GF-D8 (cell line): Measurements from ENCODE around the gene RRM1.
"Not testable (repeated sequence)": the region's sequence is repeated elsewhere in the genome, so short reads cannot be mapped to it uniquely, and the experiment has no call there.

Source experiments
- DNase-seq: peaks from one replicate; lab custom pipeline; 2025; lab: John Stamatoyannopoulos, UW

Gene RRM1

DNA sequence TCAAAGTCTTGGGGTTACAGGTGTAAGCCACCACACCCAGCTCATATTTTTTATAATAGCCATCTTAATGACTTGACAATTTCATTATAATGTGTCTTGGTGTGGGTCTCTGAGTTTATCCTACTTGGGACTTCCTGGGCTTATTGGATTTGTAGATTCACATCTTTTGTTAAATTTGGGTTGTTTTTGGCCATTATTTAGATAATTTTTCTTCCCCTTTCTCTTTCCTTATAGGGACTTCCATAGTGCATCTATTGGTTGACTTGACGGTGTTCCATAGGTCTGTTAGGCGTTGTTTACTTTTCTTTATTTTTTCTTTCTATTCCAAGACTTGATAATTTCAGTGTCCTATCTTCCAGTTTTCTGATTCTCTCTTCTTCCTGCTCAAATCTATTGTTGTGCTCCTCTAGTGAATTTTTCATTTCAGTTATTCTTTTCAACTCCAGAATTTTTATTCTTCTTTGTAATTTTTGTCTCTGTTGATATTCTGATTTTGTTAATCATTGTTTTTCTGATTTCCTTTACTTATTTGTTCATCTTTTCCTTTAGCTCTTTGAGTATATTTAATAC lies 45.6 kb downstream of the RRM1 start:
- DNase-seq: no peak

GRCh38 chr11:4146070-4146771 lies 51.6 kb downstream of the RRM1 start:
- peak; percentile 74 for DNase-seq

DNA sequence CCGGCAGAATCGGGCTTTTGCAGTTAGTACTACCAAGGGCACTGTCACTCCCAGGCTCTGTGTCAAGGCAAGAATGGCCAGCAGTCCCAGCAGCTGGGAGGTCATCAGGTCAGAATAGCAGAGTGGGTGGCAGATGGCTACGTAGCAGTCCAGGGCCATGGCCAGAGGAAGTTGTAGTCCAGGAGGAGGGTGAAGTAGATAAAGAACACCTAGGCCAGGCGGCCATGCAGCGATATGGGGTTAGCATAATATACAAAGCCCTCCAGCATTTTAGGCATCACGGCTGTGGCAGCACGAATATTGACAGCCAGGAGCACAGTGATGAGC lies 52.1 kb downstream of the RRM1 start:
- DNase-seq: no peak

DNA sequence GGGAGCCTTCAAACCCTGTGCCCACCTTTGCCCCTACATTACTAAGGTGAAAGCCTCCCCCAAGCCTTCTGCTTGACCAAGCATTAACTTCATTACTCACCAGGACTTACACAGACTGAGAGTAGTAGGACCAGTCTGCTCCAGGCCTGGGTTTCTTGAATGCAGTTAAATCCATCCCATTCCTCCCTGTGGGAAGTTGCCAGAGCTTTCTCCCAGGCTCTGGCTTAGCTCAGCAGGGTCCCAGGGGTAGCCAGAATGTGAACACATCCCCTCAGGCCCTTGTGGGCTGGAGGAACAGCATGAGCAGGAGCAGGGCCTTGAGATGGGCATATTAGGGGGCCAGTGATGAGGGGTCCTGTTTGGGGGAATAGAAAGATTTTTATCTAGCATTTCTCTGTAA lies 59.9 kb downstream of the RRM1 start:
- no peak for DNase-seq

GRCh38 chr11:4156571-4156970 lies 62.0 kb downstream of the RRM1 start:
- no peak for DNase-seq

DNA sequence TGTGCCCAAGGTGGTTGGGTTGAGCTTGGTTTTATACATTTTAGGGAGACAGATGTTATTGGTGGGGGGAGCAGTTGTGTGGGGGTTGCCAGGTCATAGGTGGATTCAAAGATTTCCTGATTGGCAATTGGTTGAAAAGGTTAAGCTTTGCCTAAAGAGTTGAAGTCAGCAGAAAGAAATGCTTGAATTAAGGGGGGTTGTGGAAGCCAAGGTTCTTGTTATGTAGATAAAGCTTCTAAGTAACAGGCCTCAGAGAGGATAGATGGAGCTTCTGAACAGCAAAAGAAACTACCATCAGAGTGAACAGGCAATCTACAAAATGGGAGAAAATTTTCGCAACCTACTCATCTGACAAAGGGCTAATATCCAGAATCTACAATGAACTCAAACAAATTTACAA lies 64.2 kb downstream of the RRM1 start:
- not testable (repeated sequence) for DNase-seq

GRCh38 chr11:4161305-4161704 lies 66.7 kb downstream of the RRM1 start:
- DNase-seq: no peak

- no peak for DNase-seq
These were observed 70.4 kb downstream of the RRM1 start for GRCh38 chr11:4164884-4165590.

DNA sequence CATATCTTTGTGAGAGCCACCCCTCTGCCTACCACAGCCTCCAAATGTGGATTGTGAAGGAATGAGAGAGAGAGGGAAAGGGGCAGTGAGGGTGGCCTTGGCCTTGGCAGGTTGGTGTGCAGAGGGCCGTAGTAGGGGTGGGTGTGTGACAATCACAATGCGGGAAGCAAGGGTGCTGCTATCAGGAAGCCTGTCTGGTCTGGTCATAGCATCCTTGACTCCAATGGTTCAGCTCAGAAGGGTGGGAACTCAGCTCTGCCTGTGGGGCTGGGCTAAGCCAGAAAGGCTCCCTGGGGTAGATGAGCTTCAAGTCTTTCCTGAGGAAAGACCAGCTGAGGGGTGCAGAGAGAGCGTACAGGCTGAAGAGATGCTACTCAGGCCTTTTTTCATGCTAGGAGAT lies 72.7 kb downstream of the RRM1 start:
- DNase-seq: no peak

DNA sequence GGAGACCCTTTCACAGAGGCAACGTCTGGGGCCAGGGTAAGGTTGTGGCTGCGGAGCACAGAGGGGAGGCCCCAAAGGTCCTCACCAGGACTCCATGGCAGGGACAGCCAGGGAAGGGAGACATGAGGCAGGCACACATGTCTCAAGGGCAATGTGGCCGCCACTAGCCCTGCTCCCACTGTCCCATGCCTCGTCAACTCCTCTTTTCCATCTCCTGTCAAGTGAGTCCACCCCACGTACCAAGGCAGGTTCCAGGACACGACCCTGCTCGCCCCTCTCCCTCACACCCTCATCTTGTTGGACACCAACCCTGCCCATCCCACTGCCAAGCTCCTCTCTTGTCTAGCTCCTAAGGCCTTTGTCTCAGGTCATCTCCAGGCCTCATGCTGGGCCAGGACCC lies 73.2 kb downstream of the RRM1 start:
- no peak for DNase-seq

GRCh38 chr11:4175620-4176350 lies 81.2 kb downstream of the RRM1 start:
- DNase-seq: not testable (repeated sequence)

DNA sequence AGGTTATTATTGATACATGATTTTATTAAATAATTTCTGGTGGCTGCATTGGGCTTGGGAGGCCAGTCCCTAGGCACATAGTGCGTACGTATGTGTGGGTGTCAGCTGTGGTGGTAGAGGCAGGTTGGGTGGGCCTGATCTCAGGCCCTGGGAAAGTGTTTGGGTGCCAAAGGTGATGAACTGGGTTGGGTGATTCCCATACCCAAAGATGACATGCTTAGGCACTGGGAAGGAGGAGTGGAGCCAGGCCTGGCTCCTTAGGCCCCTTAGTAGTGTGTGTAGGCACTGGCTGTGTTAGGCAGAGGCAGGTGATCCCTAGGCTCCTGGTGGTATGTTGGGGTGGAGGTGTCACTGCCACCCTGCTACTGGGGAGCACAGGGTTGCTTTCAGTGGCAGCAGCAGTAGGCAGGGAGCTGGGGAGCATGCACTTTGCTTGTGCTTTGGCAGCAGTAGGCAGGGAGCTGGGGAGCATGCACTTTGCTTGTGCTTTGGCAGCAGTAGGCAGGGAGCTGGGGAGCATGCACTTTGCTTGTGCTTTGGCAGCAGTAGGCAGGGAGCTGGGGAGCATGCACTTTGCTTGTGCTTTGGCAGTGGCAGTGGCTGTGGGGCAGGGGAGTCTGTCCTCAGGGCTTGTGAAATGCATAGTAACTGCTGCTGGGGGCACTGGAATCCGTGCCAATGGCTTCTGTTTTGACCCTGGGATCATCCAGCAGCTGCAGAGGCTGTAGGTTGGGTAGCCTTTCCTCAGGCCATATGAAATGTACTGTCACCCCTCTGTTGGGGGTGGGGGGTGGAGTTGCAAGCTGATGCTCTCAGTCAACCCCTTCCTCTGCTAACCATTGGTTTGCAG lies 84.4 kb downstream of the RRM1 start:
- no peak for DNase-seq

GRCh38 chr11:4180441-4181183 lies 86.0 kb downstream of the RRM1 start:
- no peak for DNase-seq

GRCh38 chr11:4181782-4182721 lies 87.5 kb downstream of the RRM1 start:
- DNase-seq: no peak

GRCh38 chr11:4183410-4184057 lies 88.9 kb downstream of the RRM1 start:
- no peak for DNase-seq

- DNase-seq: no peak
These were observed 89.7 kb downstream of the RRM1 start for GRCh38 chr11:4184163-4184916.

- DNase-seq: no peak
These were observed 91.0 kb downstream of the RRM1 start for GRCh38 chr11:4185561-4185960.

GRCh38 chr11:4186464-4187054 lies 92.0 kb downstream of the RRM1 start:
- no peak for DNase-seq
